Cerebellar nuclear complex (tissue), 1 donor: ENCODE data around the gene NCL.
"Not testable (repeated sequence)": the region's sequence is repeated elsewhere in the genome, so short reads cannot be mapped to it uniquely, and the experiment has no call there.

Source experiments
- DNase-seq, 2 experiments: peaks; one replicate each; lab custom pipeline; 2025; lab: John Stamatoyannopoulos, UW

Gene NCL

DNA sequence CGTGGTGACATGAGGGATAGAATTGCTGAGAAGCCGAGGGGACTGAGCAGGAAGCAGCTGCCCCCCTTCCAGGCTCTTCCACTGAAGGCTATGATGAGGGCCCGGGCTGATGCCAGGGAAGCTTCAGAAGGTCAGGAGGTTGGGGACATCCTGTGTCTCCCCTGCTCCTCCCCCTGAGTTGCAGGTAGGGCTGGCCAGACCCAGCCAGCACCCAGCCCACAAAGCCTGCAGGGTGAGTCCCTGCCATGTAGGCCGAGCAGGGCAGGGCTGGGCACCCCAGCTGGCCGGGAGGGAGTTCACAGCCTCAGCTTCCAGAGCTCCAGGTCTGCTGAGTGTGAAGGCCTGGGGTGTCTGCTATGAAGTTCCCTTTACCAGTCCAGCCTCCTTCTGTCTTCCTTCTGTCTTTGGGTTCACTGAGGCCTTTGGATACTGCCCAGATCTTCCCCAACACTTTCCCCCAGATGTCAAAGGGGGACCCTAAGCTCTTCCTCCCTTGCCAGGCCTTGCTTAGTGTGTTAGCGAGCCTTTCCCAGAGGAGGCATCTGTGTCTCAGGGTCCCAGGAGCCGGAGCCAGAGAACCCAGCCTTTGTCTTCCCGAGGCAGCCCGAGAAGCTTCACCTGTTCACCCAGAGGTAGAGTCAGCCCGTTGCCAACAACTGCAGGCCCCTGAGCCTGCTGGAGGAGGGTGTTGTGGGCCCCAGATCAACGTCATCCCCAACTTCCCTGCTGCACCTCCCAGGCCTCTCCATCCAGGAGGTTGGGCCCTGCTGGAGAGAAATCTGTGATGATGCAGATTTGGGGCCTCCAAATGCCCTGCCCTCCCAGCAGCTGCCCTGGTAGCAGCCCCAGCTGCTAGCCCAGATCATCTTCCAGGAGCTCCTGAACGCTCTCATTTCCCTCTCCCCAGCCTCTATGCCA is 3.6 kb upstream of the NCL start:
- no peak for DNase-seq

DNA sequence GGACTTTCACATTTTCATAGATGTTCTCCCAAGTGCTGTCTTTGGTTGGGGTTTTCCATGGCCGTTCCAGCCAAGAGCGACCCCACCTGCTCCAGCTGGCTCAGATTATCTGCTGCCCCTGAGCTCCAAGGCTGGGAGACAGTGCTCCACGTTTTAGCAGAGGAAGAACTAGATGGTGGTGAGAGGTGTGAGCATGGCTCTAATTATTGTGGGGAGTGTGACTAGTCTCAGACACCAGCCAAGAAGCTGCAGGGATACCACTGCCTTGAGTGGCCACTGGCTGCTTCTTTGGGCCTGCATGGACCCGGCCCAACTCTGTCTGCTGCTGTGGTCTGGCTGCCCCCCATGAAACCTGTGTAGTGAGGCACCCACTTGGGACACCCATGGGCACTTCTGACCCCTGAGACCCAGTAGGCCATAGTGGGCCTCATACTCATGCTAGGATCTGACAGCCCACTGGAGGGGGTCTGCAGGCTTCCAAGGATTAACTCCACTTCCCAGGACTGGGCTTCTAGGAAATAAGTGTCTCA is 2.8 kb upstream of the NCL start:
- DNase-seq = no peak

DNA sequence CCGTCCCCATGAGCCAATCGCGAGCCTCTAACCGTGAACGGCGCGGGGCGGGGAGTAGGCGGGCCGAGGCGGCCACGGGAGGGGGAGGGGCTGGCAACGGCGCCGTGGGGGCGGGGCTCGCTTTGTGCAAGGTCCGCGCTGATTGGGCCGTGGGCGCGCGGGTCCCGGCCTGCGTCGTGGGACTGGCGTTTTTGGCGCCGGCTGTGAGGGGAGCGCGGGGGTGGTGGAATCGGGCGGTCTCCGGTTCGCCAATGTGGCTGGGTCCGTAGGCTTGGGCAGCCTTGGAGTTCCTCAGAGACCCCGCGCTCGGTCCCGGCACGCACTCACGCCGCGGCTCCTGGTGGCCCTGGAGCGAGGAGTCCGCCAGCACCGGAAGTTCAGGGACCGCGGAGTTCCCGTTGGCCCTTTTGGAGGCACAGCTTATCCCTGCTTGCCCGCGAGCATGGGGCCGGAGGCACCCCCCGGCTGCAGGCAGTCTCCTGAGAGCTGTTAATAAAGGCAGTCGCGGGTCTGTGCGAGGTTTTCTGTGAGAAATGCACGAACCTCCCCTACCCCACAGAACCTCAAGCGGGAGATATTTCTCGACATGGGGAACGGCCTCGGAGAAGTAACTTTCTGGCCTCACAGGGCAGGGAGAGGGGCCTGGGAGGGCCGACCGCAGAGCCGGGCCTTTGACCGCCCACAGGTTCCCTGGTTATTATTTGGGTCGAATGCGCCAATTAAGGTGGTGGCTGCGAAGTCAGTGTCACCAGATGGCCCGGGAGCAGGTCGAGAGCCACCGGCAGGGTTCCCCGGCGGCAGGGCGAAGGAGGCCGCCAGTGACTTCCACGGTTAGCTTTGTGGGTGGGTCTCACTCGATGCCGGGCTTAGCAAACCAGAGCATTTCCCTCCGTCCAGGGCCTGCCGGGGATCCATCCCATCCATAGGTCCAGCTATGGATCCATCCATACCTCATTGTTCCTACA is 574 bp upstream of the NCL start:
- DNase-seq = peak in 1 of 2 experiments; percentile 82

DNA sequence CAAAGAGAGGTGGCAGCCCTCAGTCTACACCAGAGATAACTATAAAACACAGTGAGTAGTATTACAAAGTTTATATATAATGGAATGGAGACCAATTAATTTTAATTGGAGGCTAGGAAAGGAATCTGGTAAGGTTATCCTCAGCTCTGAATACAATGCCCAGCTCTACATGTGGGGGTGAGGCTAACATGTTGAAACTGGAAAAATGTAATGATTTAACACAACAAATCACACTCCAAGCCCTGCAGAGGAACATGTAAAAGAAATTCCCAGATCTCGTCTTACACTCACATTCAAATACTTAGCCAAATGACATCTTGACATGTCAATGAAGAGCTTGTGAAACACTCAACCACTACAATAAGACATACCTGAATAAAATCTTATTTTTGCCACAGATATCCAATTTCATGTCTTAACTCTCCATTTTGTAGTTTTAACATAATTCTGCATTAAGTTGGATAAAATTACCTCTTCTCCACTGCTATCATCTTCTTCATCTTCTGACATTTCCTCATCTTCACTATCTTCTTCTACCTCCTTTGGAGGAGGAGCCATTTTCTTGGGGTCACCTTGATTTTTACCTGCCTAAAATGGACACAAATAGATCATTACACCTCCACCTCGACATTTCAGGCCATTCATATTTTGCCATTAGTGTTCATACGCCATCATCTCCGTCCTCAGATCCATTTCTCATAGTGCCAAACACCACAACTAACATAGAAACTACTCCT is 1.4 kb downstream of the NCL start:
- no peak for DNase-seq

DNA sequence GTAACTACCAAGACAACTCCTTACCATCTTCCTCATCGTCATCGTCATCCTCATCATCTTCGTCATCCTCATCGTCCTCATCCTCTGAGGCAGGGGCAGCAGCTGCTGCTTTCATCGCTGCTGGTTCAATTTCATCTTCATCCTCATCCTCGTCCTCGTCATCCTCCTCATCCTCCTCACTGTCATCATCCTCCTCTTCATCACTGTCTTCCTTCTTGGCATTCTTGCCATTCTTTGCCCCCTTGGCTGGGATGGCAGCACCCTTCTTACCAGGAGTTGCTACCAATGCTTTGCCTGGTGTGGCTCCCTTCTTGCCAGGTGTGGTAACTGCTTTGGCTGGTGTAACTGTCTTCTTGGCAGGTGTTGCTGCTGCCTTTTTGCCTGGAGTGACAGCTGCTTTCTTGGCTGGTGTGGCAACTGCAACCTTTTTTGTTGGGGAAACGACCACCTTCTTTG is 2.7 kb downstream of the NCL start:
- DNase-seq = no peak

DNA sequence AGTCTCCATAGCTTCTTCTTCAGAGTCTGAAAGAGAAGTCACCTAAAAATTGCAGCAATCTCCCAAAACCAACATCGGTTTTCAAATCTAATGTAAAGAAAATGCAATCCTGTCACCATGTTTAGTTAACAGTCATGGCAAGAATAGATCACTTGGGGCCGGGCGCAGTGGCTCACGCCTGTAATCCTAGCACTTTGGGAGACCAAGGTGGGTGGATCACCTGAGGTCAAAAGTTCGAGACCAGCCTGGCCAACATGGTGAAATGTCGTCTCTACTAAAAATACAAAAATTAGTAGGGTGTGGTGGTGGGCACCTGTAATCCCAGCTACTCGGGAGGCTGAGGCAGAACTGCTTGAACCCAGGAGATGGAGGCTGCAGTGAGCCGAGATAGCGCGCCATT is 3.4 kb downstream of the NCL start:
- not testable (repeated sequence) for DNase-seq

DNA sequence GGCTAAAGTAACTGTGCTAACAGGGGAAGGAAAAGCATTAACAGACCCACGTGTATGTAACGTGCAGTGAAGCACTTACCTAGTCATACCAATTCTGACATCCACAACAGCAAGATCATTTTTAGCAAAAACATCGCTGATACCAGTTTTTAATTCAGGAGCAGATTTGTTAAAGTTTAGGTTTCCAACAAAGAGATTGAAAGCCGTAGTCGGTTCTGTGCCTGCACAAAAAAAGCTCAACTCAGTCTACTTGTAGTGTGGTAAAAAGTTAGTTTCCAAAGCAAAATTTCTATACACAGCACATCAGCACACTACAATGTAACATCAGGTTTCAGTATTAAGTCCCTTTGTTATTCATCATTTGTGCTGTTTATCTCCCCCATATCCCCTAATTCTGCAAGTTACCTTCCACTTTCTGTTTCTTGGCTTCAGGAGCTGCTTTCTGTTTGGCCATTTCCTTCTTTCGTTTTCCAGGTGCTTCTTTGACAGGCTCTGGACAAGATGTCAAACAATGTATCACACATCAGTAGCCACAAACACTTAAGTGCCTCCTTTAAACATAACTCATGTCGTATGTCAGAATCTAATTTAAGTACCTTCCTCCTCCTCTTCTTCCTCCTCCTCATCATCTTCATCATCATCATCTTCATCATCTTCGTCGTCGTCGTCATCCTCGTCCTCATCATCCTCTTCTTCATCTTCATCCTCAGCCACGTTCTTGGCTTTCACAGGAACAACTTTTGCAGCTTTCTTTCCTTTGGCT is 4.0 kb downstream of the NCL start:
- DNase-seq = no peak

DNA sequence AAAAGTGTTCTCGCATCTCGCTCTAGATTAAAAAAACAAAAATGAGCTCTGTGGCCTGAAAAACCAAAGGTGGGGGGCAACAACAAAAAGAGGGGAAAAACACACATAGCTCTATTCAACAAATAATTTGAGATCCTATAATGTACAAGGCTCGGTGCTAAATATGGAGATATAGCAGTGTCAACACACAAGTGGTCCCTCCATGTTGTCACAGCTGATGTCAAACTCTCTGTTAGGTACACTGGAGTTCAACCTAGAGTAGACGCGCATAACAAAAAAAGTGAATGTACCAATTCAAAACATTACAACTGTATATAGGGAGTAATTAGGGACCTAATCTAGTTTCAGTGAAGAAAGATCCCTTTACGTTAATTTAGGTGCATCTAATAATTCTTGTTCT is 5.9 kb downstream of the NCL start:
- no peak for DNase-seq

DNA sequence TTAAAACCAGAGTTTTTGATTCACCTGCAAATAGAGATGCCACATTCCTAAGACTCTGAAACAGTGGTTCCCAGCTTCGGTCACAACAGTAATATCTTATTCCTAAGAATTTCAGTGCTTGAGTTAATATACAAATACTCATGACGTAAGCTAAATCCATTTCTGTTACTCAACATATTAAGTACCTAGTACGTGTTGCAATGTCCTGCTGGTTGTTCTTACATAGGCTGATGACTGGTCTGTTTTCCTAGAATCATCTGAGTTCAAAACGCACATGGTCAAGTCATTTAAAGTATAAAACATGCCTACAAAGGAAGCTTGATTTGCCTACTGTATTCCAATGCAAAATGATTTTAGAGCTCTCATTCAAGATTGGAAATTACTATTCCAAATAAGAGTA is 7.2 kb downstream of the NCL start:
- DNase-seq = no peak

DNA sequence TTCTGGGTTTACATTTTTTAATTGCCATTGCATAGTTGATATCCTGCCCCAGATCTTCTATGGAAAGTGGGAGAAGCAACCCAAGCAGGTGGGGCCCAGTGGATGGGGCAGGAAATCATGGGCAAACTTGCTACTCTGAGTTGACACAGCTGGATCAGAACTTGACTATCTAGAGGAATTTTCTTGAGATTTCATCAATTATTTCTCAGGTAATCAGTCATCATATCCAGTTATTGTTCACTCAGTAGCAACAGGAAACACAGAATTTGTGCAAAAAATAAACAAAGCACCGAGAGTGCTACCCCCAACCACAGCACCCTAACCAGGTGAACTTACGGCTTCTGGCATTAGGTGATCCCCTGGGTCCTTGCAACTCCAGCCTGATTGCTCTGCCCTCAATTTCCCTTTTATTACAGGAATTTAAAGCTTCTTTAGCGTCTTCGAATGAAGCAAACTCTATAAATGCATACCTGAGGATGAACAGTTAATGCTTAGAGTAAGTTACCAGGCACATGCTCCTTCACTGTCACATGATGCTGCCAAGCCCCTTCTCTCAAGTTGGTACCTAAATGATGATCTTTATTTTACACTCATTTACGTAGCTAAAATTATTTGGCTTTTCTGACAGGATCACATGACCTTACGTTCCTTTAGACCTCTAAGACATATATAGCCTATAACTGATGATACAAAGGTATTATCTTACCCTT is 7.8 kb downstream of the NCL start:
- no peak for DNase-seq

DNA sequence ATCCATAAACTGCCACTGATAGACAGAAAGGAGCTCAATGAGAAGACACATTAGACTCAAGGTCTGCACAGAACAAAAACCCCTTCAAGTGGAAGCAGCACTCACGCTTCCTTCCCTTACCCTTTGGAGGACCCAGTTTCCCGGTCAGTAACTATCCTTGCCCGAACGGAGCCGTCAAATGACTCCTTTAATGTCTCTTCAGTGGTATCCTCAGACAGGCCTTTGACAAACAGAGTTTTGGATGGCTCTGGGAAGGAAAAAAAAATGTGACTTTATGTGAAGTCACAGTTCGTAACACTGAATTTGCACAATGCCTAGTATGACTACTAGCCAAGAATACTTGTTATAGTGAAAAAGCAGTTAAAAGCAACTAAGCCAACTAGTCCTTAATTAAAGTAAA is 8.4 kb downstream of the NCL start:
- DNase-seq = no peak

DNA sequence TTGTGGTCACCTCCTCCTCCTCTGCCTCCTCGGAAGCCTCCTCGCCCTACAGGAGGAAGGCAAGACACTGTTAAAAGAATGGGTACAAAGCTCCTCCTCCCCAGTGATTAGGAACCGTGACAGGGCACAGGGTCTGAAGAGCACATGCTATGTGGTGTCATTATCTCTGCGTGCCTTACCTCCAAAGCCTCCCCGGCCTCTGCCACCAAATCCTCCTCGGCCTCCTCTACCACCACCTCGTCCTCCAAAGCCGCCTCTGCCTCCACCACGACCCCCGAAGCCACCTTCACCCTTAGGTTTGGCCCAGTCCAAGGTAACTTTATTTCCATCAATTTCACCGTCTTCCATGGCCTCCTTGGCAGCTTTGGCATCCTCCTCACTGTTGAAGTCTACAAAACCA is 9.1 kb downstream of the NCL start:
- no peak for DNase-seq

DNA sequence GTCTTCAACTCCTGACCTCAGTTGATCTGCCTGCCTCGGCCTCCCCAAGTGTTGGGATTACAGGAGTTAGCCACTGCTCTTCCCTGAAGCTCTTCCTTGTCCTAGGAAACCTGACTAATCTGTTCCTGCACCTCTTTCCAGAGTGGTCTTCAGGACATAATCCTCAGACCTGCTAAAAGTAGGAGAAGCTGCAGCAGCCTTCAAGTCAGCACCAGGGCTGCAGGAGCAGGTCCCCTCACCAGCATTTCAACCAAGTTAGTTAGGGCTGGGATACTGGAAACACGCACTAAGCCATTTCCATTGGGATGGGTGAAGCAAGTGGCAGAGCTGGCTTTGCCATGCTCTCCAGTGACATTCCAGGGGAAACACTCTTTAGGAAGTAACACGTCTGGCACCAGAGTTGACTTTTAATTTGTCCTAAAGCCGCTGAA is 9.9 kb downstream of the NCL start:
- DNase-seq = no peak

DNA sequence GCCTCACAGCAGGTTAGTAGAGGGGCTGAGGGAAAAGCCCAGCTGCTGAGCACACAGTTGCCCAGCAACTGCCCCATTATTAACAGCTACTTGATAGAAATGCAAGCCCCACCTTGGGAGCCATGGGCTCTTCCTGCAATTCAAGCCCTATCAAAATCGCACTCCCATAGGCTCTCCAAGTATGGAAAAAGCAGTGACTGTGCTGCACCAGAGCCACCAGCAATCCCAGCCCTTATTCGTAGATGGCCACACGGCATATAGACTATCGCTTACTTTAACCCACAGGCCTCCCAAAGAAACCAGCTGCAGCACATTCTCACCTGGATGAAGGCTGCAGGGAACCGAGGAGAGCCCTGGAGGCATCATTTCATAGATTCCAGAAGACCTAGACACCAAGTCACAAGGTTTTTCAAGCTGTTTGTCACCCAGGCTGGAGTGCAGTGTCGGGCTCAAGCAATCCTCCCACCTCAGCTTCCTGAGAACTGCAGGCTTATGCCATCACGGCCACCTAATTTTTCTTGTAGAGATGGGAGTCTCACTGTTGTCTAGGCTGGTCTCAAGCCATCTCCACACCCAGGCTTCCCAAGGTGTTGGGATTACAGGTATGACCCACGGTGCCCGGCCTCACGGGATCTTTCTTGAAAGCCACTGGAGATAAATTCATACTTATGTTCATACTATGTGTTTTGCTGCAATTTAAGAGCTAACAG is 11.3 kb downstream of the NCL start:
- DNase-seq = no peak

DNA sequence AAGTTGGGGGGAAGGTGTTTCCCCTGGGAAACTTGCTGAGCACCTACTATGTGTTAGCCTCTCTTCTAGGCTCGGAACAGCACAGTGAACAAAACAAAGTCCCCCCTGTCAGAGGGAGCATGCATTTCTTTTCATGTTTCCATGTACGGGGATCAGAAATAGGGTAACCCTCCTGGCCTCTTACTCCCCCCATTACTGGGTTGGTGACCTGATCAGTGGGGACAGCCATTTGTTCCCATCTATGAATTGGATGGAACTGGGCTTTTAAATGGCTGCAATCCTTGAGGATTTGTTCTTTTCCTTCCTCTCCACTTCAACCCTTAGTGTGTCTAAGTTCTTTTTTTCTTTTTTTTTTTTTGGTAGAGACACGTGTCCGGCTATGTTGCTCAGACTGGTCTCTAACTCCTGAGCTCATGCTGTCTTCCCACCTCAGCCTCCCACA is 13.7 kb downstream of the NCL start:
- DNase-seq = no peak

DNA sequence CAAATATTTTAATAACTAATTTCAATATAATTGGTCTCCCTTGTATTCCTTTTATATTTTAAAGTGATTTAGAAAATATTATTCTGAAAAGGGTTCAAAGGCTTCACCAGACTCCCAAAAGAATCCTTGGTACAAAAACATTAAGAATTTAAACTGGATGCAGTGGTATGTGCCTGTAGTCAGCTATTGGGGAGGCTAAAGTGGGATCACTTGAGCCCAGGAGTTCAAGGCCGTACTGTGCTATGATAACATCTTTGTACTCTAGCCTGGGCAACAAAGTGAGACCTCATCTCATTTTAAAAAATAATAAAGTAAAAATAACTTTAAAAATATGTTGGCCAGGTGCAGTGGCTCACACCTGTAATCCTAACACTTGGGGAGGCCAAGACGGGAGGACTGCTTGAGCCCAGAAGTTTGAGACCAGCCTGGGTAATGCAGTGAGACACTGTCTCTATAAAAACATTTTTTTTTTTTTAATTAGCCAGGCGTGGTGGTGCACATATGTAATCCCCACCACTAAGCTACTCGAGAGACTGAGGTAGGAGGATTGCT is 14.7 kb downstream of the NCL start:
- DNase-seq = no peak

DNA sequence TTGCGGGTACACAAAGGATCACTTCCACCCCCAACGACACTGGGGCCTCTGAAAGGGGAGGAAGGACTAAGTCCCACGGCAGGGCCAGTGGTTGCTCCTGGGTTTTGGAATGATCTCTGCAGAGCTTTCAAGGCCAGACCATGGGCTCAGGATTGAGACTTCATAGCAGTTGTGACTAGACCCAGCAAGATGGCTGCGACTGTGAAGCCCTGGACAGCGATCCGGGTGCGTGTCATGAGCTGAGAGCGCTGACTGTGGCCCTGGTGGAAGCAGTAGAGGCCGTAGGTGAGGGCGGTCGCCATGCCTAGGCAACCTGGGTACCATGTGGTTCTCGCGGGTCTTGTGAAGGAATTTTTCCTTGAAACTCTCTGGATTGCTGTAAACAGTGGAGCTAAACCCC is 27.3 kb downstream of the NCL start:
- DNase-seq = no peak

DNA sequence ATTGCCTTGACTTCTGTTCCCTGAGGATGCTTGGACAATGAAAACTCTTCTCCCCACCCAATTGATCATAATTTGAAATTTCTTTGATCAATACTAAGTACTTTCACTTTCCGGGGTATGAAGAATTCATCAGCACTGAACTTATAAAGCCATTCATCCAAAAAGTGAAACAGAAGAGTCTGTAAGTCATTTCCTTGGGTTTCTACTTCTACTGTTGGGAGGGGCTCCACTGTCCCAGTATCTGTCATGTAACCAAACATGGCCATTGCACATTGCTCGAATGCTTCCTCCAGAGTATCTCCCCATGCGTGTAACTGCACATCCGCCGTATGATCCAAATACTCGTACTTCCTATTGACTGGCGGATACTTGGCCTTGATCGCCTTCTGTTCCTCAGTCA is 30.3 kb downstream of the NCL start:
- DNase-seq = no peak

DNA sequence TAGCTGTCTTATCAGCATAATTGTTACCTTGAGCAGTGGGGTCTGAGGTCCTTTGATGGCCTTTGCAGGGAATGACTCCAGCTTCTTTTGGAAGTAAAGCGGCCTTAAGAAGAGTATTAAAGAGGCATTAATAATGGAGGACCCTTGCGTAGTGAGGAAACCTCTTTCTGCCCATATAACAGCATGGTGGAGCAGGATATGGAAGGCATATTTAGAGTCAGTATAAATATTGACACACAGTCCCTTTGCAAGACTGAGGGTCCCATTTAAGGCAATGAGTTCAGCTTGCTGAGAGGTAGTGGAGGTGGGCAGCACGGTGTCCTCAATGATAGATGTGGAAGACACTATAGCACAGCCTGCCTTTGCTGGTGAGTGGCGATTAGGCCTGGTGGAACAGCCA is 32.7 kb downstream of the NCL start:
- DNase-seq = no peak
